GM23248 (cell line): ENCODE measurements around the gene RALA. TPM values are rescaled to one million over a fixed set of nuclear protein-coding genes. Genes with fewer than 3 reads are reported as not detected.
A peak's percentile ranks its signal among the peaks of the same experiment; 100 is the strongest.

ENCODE experiments used
- DNase-seq: peaks from one replicate; pipeline ENCODE4 v3.0.0-alpha.2; 2015
- H2AFZ ChIP-seq: fragments of 200-600 bp; sonication (generic); 2 replicates; pipeline ENCODE4 v1.6.1; 2016; ENCODE audit warnings: antibody characterized with exemption
- H3F3A ChIP-seq: fragments of 200-600 bp; sonication (generic); 2 replicates; pipeline ENCODE4 v1.6.1; 2016; ENCODE audit warnings: mild to moderate bottlenecking, antibody characterized with exemption, mixed run types; ENCODE audit not compliant: insufficient read depth
- H3K27ac ChIP-seq: fragments of 200-600 bp; sonication (generic); 2 replicates; pipeline ENCODE4 v1.5.1; 2016; ENCODE audit warnings: mild to moderate bottlenecking
- H3K27me3 ChIP-seq: fragments of 200-600 bp; sonication (generic); replicated peaks from 2 replicates; pipeline ENCODE4 v1.6.1; 2016; ENCODE audit warnings: mild to moderate bottlenecking; ENCODE audit not compliant: insufficient read depth
- H3K36me3 ChIP-seq: fragments of 200-600 bp; sonication (generic); 2 replicates; pipeline ENCODE4 v1.6.1; 2016; ENCODE audit warnings: low read depth, mild to moderate bottlenecking
- H3K4me1 ChIP-seq: fragments of 200-600 bp; sonication (generic); 2 replicates; pipeline ENCODE4 v1.6.1; 2016; ENCODE audit warnings: mild to moderate bottlenecking; ENCODE audit not compliant: insufficient read depth
- H3K4me2 ChIP-seq: fragments of 200-600 bp; sonication (generic); one replicate; pipeline ENCODE4 v1.6.1; 2016; ENCODE audit warnings: mild to moderate bottlenecking; ENCODE audit not compliant: unreplicated experiment
- H3K4me3 ChIP-seq: fragments of 200-600 bp; sonication (generic); 2 replicates; pipeline ENCODE4 v1.5.1; 2016; ENCODE audit warnings: mild to moderate bottlenecking
- H3K79me2 ChIP-seq: fragments of 200-600 bp; sonication (generic); 2 replicates; pipeline ENCODE4 v1.6.1; 2016; ENCODE audit warnings: mild to moderate bottlenecking; ENCODE audit not compliant: insufficient read depth
- H3K9ac ChIP-seq: fragments of 200-600 bp; sonication (generic); 2 replicates; pipeline ENCODE4 v1.6.1; 2016; ENCODE audit warnings: mild to moderate bottlenecking
- H3K9me2 ChIP-seq: fragments of 200-600 bp; sonication (generic); 2 replicates; pipeline ENCODE4 v1.6.1; 2016; ENCODE audit warnings: mixed run types, mild to moderate bottlenecking, moderate library complexity; ENCODE audit not compliant: insufficient read depth
- H3K9me3 ChIP-seq: fragments of 200-600 bp; sonication (generic); one replicate; pipeline ENCODE4 v1.6.1; 2017; ENCODE audit warnings: low read depth
- H4K20me1 ChIP-seq: fragments of 200-600 bp; sonication (generic); 2 replicates; pipeline ENCODE4 v1.6.0; 2016; ENCODE audit not compliant: insufficient read depth
- EZH2 ChIP-seq: fragments of 200-600 bp; sonication (generic); IDR thresholded peaks from 2 replicates; pipeline ENCODE4 v1.6.1; 2018; ENCODE audit warnings: antibody characterized with exemption, mild to moderate bottlenecking; ENCODE audit not compliant: insufficient read depth, poor library complexity, severe bottlenecking
- EZH2phosphoT487 ChIP-seq: fragments of 200-600 bp; sonication (generic); IDR thresholded peaks from 2 replicates; pipeline ENCODE4 v1.6.1; 2018; ENCODE audit warnings: antibody characterized with exemption, moderate library complexity, mild to moderate bottlenecking, low read depth; ENCODE audit not compliant: insufficient read depth
- WGBS, 2 experiments: methylation state at CpG; one replicate each; pipeline ENCODE4 v1.1.6; 2015 to 2017; ENCODE audit warnings: low lambda C conversion rate in 2 of 2, low coverage in 1 of 2; ENCODE audit errors: missing lambda C conversion rate in 2 of 2; 5-methylcytosine and 5-hydroxymethylcytosine counted together
- in situ Hi-C: fragments of 300-500 bp; cut with MboI; formaldehyde crosslinking; loops from 2 replicates; pipeline ENCODE4 v1.15.0; 2020
- polyA plus RNA-seq: library from polyadenylated mRNA; unstranded; fragments of >200 nt; fragmentation: Nextera tagmentation; extraction: Ambion mirVana; gene quantifications from 2 replicates; pipeline ENCODE4 v1.2.1, GENCODE V29; 2016
- total RNA-seq: library from RNA; depleted of rRNA; stranded (reverse); fragments of >200 nt; shearing (Covaris generic); gene quantifications from 2 replicates; pipeline ENCODE4 v1.2.3, GENCODE V29; 2014

RALA gene
- total and polyA plus RNA-seq, 2 experiments from 2014 or later, result 21.7 to 82.8 TPM

DNA sequence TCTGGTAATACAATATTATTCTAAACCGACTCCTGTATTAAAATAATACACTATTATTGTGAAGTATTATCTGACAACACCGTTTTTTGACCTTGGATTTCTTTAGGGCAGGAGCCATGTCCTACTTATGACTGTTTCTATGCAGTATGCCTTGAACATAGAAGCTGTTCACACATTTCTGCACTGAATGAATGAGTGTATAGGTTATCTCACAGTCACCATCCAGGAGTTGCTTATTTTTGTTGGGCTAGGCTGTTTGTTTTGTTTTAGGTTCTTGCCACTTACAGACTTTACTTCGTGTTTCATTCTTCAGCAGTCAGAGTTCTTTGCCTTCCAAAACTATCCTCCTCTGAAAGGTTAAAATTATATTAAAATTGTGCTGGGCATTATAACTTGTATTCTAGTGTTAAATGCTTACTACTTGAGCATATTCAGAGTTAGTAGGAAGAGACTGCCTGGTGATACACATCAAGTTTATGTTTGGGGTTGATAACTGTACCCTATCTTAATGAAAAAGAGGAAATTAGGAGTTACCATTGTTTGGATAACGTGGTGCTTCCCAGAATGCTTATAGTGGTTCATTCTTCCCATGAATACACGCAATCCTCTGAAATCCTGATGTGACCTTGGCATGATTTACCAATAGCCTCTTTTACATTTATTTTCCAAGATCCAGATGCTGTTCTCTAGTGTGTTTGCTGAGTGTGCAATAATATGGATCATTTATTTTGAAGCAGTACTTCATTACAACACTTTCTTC, 1.7 kb downstream of the RALA start:
- H3K4me1 ChIP-seq, result peaks cover 55% of the 10 kb centered on the region
- H3K4me3 ChIP-seq, result peak overlapping the region; percentile 95
- TF ChIP-seq EZH2phosphoT487 (no peak), EZH2 (no peak)
- no peaks in the 10 kb centered on the region for H3K9me2 ChIP-seq
- peak overlapping the region; percentile 82 for H3K4me2 ChIP-seq
- in situ Hi-C loops, result no loop called here
- H3K79me2 ChIP-seq, result peaks cover 65% of the 10 kb centered on the region
- no peaks in the 10 kb centered on the region for H3K9me3 ChIP-seq
- H3K27ac ChIP-seq, result peak overlapping the region; percentile 97
- WGBS, 2 experiments, result 2 to 6% methylated on average over 5 of the region's 5 CpGs
- no peak overlapping the region for H2AFZ ChIP-seq
- no peaks in the 10 kb centered on the region for H4K20me1 ChIP-seq
- peak overlapping the region; percentile 96 for H3K9ac ChIP-seq
- no peaks in the 10 kb centered on the region for H3K27me3 ChIP-seq
- no peaks in the 10 kb centered on the region for H3K36me3 ChIP-seq
- peak; percentile 72 for DNase-seq
- H3F3A ChIP-seq, result peaks cover 55% of the 10 kb centered on the region

DNA sequence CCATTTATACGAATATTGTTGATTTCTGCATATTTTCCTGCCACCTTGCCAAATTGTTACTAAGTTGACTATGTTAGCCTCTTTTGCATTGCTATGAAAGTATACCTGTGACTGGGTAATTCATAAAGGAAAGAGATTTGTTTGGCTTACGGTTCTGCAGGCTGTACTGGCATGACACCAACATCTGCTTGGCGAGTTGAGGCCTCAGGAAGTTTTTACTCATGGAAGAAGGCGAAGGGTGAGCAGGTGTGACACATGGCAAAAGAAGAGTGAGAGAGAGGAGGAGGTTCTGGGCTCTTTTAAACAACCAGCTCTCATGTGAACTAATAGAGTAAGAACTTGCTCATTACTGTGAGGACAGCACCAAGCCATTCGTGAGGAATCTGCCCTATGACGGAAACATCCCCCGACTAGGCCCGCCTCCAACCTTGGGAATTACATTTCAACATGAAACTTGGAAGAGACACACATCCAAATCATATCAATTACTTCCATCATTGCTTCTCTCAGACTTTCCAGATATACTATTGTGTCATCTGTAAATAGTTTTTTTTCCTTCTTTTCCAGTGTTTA, 8.4 kb downstream of the RALA start:
- H4K20me1 ChIP-seq, result no peaks in the 10 kb centered on the region
- no peak overlapping the region for H2AFZ ChIP-seq
- H3K9ac ChIP-seq, result no peak overlapping the region
- H3K79me2 ChIP-seq, result peaks cover 100% of the 10 kb centered on the region
- no peak overlapping the region for H3K4me3 ChIP-seq
- H3K9me3 ChIP-seq, result no peaks in the 10 kb centered on the region
- H3K4me2 ChIP-seq, result no peak overlapping the region
- TF ChIP-seq EZH2 (no peak), EZH2phosphoT487 (no peak)
- H3K36me3 ChIP-seq, result peaks cover 23% of the 10 kb centered on the region
- in situ Hi-C loops, result no loop called here
- H3K27me3 ChIP-seq, result no peaks in the 10 kb centered on the region
- peak; percentile 58 for DNase-seq
- H3F3A ChIP-seq, result peaks cover 24% of the 10 kb centered on the region
- no peaks in the 10 kb centered on the region for H3K9me2 ChIP-seq
- WGBS, 2 experiments, result 42 to 50% methylated on average over 8 of the region's 8 CpGs
- H3K4me1 ChIP-seq, result peaks cover 51% of the 10 kb centered on the region
- peak overlapping the region; percentile 33 for H3K27ac ChIP-seq

DNA sequence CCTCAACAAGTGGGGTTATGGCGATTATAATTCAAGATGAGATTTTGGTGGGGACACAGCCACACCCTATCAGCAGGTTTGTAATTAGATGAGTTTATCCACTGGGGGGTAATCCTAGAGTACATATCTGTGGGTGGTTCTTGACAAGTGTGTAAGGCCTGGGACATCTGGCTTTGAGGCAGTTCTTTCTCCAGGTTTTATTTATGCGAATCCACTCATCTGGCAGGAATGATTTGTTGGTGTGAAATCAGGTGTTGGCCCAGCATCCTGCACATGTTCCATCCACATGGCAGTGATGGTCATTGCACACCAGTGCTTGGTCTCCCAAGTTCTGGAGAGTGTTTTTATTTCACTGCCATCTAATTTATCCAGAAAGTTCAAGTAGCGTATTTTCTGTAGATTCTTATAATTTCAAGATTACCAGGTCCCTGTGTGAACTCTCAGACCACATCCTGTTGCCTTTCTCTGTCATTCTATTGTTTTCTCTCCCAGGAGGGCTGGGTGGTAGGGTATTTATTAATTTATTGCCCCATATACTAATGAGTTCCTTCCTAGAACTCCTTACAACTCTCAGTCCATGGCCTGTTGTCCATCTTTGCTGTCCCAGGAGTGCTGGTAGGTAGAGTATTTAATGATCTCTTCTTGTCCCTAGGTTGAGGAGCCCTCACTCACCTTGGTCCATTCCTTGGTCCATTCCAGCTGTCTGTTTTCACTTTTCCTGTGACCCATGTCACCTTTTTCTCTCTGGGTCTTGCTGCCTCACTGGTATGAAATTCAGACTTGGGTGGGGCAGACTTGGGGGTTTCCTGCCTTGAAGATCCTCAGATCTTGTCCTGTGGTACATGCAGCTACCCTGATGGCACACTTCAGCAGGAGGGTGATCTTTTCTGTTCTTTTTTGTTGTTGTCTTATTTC, 10.4 kb downstream of the RALA start:
- TF ChIP-seq EZH2phosphoT487 (no peak), EZH2 (no peak)
- H3K9ac ChIP-seq, result no peak overlapping the region
- no peak overlapping the region for H3K4me3 ChIP-seq
- peaks cover 28% of the 10 kb centered on the region for H3K36me3 ChIP-seq
- H3F3A ChIP-seq, result peaks cover 22% of the 10 kb centered on the region
- H4K20me1 ChIP-seq, result no peaks in the 10 kb centered on the region
- H3K27ac ChIP-seq, result no peak overlapping the region
- DNase-seq, result no peak
- H2AFZ ChIP-seq, result no peak overlapping the region
- H3K4me1 ChIP-seq, result peaks cover 38% of the 10 kb centered on the region
- H3K27me3 ChIP-seq, result no peaks in the 10 kb centered on the region
- no peaks in the 10 kb centered on the region for H3K9me3 ChIP-seq
- in situ Hi-C loops, result no loop called here
- peak overlapping the region; percentile 37 for H3K4me2 ChIP-seq
- no peaks in the 10 kb centered on the region for H3K9me2 ChIP-seq
- WGBS, 2 experiments, result 72 to 78% methylated on average over 3 of the region's 3 CpGs
- H3K79me2 ChIP-seq, result peaks cover 100% of the 10 kb centered on the region

DNA sequence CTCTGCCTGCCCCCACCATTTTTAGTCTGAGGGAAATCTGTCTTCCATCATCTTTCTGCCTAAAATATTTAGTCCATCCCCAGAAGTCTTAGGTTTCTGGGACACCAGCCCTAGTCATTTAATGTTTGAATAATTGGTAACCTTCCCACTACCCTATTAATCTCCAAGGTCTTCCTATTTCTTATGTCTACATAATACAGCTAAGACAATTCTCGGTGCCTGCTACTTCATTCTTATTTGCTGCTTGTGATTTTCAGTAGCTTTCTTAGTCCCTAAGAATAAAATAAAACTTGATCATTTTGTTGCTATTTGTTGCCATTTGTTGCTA, 11.1 kb downstream of the RALA start:
- peaks cover 19% of the 10 kb centered on the region for H3F3A ChIP-seq
- TF ChIP-seq EZH2 (no peak), EZH2phosphoT487 (no peak)
- H3K4me3 ChIP-seq, result no peak overlapping the region
- H3K9me3 ChIP-seq, result no peaks in the 10 kb centered on the region
- WGBS, 2 experiments, result 33 to 52% methylated on average over 1 of the region's 1 CpG
- DNase-seq, result no peak
- peak overlapping the region; percentile 37 for H3K4me2 ChIP-seq
- H3K9ac ChIP-seq, result no peak overlapping the region
- H3K27ac ChIP-seq, result 0 out of 2 replicates have a peak overlapping the region, but pooled peaks have one; percentile 1
- peaks cover 28% of the 10 kb centered on the region for H3K36me3 ChIP-seq
- H3K9me2 ChIP-seq, result no peaks in the 10 kb centered on the region
- H3K79me2 ChIP-seq, result peaks cover 100% of the 10 kb centered on the region
- H4K20me1 ChIP-seq, result no peaks in the 10 kb centered on the region
- H2AFZ ChIP-seq, result no peak overlapping the region
- in situ Hi-C loops, result no loop called here
- no peaks in the 10 kb centered on the region for H3K27me3 ChIP-seq
- peaks cover 38% of the 10 kb centered on the region for H3K4me1 ChIP-seq
